Smooth muscle cell (in vitro differentiated cells): ENCODE measurements around the gene CFAP73. TPM values are rescaled to one million over a fixed set of nuclear protein-coding genes. Genes with fewer than 3 reads are reported as not detected.

Experiments used
- DNase-seq: peaks from one replicate; lab custom pipeline; 2025; ENCODE audit not compliant: unreplicated experiment; lab: John Stamatoyannopoulos, UW
- H2AFZ ChIP-seq: fragments of 200-600 bp; sonication (generic); 2 replicates; pipeline ENCODE4 v1.6.0; 2016; ENCODE audit warnings: antibody characterized with exemption, low read depth, mild to moderate bottlenecking
- H3F3A ChIP-seq: fragments of 200-600 bp; sonication (generic); 2 replicates; pipeline ENCODE4 v1.6.0; 2017; ENCODE audit warnings: antibody characterized with exemption, low read depth
- H3K27ac ChIP-seq: fragments of 200-600 bp; sonication (generic); 2 replicates; pipeline ENCODE4 v1.5.1; 2016; ENCODE audit warnings: low read depth, mild to moderate bottlenecking
- H3K27me3 ChIP-seq: fragments of 200-600 bp; sonication (generic); 2 replicates; pipeline ENCODE4 v1.6.1; 2016; ENCODE audit warnings: low read depth, mild to moderate bottlenecking
- H3K36me3 ChIP-seq: fragments of 200-600 bp; sonication (generic); 2 replicates; pipeline ENCODE4 v1.5.1; 2016; ENCODE audit warnings: low read depth
- H3K4me1 ChIP-seq: fragments of 200-600 bp; sonication (generic); 2 replicates; pipeline ENCODE4 v1.5.1; 2016; ENCODE audit warnings: low read depth
- H3K4me2 ChIP-seq: fragments of 200-600 bp; sonication (generic); 2 replicates; pipeline ENCODE4 v1.6.0; 2016; ENCODE audit warnings: mild to moderate bottlenecking
- H3K4me3 ChIP-seq: fragments of 200-600 bp; sonication (generic); 2 replicates; pipeline ENCODE4 v1.5.1; 2016; ENCODE audit warnings: mild to moderate bottlenecking
- H3K79me2 ChIP-seq: fragments of 200-600 bp; sonication (generic); 2 replicates; pipeline ENCODE4 v1.6.0; 2016; ENCODE audit warnings: low read depth, mild to moderate bottlenecking
- H3K9ac ChIP-seq: fragments of 200-600 bp; sonication (generic); 2 replicates; pipeline ENCODE4 v1.6.0; 2016; ENCODE audit warnings: low read depth
- H3K9me3 ChIP-seq: fragments of 200-600 bp; sonication (generic); replicated peaks from 2 replicates; pipeline ENCODE4 v1.5.1; 2016; ENCODE audit warnings: low read depth
- H4K20me1 ChIP-seq: fragments of 200-600 bp; sonication (generic); 2 replicates; pipeline ENCODE4 v1.6.0; 2016; ENCODE audit warnings: low read depth
- WGBS: methylation state at CpG from one replicate; pipeline ENCODE4 v1.1.7; 2016; ENCODE audit warnings: low lambda C conversion rate; 5-methylcytosine and 5-hydroxymethylcytosine counted together
- polyA plus RNA-seq: library from polyadenylated mRNA; unstranded; fragments of >200 nt; fragmentation: Nextera tagmentation; extraction: Ambion mirVana; gene quantifications from 2 replicates; pipeline ENCODE4 v1.2.1, GENCODE V29; 2016
- total RNA-seq: library from RNA; depleted of rRNA; stranded (reverse); fragments of >200 nt; gene quantifications from 2 replicates; pipeline ENCODE4 v1.2.3, GENCODE V29; 2014
- TF ChIP-seq, protein P1 (sequence below): fragments of 200-600 bp; sonication (generic); IDR thresholded peaks from 2 replicates; pipeline ENCODE4 v1.5.1; 2017; ENCODE audit warnings: borderline replicate concordance, mild to moderate bottlenecking, antibody characterized with exemption; ENCODE audit not compliant: insufficient read depth, poor library complexity, severe bottlenecking

The CFAP73 gene
- total and polyA plus RNA-seq, 2 experiments from 2014 or later: not detected

DNA sequence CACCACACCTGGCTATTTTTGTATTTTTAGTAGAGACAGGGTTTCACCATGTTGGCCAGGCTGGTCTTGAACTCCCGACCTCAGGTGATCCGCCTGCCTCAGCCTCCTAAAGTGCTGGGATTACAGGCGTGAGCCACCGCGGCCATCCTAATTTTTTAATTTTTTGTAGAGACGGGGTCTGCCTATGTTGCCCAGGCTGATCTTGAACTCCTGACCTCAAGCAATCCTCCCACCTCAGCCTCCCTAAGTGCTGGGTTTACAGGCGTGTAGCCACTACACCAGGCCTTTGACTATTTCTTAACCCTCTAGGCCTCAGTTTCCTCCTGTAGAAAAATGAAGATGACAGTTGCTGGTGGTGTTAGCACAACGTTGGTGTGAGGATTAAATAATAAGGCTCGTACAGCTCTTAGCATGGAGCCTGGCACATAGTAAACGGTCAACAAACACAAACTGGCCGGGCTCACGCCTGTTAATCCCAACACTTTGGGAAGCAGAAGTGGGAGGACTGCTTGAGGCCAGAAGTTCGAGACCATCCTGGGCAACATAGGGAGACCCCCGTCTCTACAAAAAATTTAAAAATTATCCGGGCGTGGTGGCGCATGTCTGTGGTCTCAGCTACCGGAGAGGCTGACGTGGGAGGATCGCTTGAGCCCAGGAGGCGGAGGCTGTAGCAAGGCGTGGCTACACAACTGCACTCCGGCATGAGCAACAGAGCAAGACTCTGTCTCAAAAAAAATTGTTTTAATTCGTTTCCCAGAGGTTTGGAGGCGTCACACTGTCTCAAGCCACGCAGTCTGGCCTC, 34.8 kb downstream of the CFAP73 start:
- peaks cover 8% of the 10 kb centered on the region for H4K20me1 ChIP-seq
- no peaks in the 10 kb centered on the region for H3K9me3 ChIP-seq
- peaks cover 5% of the 10 kb centered on the region for H3F3A ChIP-seq
- peaks cover 34% of the 10 kb centered on the region for H3K79me2 ChIP-seq
- H3K4me3 ChIP-seq: peak overlapping the region; percentile 81
- peak overlapping the region; percentile 93 for H2AFZ ChIP-seq
- TF ChIP-seq, protein P1, sequence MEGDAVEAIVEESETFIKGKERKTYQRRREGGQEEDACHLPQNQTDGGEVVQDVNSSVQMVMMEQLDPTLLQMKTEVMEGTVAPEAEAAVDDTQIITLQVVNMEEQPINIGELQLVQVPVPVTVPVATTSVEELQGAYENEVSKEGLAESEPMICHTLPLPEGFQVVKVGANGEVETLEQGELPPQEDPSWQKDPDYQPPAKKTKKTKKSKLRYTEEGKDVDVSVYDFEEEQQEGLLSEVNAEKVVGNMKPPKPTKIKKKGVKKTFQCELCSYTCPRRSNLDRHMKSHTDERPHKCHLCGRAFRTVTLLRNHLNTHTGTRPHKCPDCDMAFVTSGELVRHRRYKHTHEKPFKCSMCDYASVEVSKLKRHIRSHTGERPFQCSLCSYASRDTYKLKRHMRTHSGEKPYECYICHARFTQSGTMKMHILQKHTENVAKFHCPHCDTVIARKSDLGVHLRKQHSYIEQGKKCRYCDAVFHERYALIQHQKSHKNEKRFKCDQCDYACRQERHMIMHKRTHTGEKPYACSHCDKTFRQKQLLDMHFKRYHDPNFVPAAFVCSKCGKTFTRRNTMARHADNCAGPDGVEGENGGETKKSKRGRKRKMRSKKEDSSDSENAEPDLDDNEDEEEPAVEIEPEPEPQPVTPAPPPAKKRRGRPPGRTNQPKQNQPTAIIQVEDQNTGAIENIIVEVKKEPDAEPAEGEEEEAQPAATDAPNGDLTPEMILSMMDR: no peak
- H3K4me1 ChIP-seq: peaks cover 9% of the 10 kb centered on the region
- no peak for DNase-seq
- peak overlapping the region; percentile 92 for H3K27ac ChIP-seq
- no peaks in the 10 kb centered on the region for H3K36me3 ChIP-seq
- H3K9ac ChIP-seq: peak overlapping the region; percentile 58
- WGBS: 35% methylated on average over 26 of the region's 26 CpGs
- peak overlapping the region; percentile 89 for H3K4me2 ChIP-seq
- H3K27me3 ChIP-seq: no peaks in the 10 kb centered on the region

DNA sequence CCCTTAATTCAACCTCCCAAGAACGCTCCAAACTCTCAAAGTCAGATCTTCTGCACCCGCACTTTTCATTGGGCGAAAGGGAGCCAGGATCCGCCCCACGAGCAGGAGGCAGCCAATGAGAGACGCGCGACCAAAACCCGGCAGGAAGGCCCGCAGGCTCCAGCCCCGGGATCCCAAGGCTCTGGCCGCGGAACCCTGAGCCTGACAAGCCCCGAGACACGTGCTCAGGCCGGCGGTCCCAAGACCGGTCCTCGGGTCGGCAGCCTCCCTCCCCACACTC, 35.3 kb downstream of the CFAP73 start:
- Histone ChIP-seq H3K4me3 (peak overlapping the region; percentile 81), H4K20me1 (peaks cover 8% of the 10 kb centered on the region), H3K9me3 (no peaks in the 10 kb centered on the region), H3K27ac (peak overlapping the region; percentile 92), H3K27me3 (no peaks in the 10 kb centered on the region), H3K4me1 (peaks cover 9% of the 10 kb centered on the region), H3K36me3 (no peaks in the 10 kb centered on the region), H3K9ac (peak overlapping the region; percentile 95), H3F3A (peaks cover 5% of the 10 kb centered on the region), H3K79me2 (peaks cover 34% of the 10 kb centered on the region), H3K4me2 (peak overlapping the region; percentile 89), H2AFZ (peak overlapping the region; percentile 93)
- TF ChIP-seq, protein P1: no peak
- DNase-seq: peak; percentile 82
- under 1% methylated on average over 20 of the region's 20 CpGs for WGBS

DNA sequence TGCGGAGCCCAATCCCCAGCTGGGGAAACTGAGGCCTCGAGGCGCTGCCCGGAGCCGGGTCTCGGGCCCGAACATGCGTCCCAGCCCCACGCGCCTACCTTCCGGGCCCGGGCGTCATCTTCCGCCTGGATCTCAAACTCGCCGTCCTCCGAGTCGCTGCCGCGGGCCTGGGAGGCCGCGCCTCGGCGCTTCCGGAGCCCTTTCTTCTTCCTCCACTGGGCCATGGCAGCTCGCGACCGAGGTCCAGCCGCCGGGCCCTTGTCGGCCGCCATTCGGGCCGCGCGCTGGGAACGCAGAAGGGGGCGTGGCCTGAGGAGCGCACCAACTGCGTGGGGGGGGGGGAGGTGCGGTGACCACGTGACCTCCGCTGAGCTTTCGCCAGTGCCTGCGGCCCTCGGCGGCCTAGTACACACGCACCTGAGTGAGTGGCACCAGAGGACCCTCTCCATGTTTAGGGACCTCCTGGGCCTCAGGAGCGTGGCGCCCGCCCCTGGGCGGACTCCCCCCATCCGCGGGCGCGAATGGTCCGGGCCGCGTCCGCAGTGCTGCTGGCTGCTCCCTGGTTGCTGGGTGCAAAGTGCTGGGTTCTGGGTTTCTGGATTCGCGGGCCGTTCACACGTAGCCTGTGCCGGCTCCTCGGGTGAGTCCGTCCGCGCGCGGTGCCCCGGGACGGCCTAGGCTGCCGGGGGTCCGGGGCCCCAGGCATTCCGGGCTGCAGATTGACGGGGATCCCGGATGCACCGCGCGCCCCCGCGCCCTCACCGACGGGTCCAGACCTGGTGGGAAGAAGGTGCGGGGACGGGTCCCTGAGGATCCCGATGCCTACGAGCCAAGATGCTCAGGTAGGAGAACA, 35.9 kb downstream of the CFAP73 start, which contains the start of the genes DDX54 and RITA1:
TSS of gene DDX54 (minus strand) at position 299 of the 853 bp plus-strand sequence. CDS start at position 272, 27 bp downstream.
TSS of gene RITA1 (plus strand) at position 542 of the 853 bp plus-strand sequence. CDS start 1,026 bp downstream, outside the sequence.
- peaks cover 8% of the 10 kb centered on the region for H4K20me1 ChIP-seq
- H3K79me2 ChIP-seq: peaks cover 34% of the 10 kb centered on the region
- DNase-seq: peak; percentile 82
- peak within 1 kb of the TSS; percentile 81 for H3K4me3 ChIP-seq
- peaks cover 9% of the 10 kb centered on the region for H3K4me1 ChIP-seq
- peak within 1 kb of the TSS; percentile 92 for H3K27ac ChIP-seq
- peak within 1 kb of the TSS; percentile 95 for H3K9ac ChIP-seq
- TF ChIP-seq, protein P1: no peak
- peak within 1 kb of the TSS; percentile 93 for H2AFZ ChIP-seq
- H3K9me3 ChIP-seq: no peaks in the 10 kb centered on the region
- no peaks in the 10 kb centered on the region for H3K27me3 ChIP-seq
- 1% methylated on average over 85 of the region's 89 CpGs for WGBS
- H3F3A ChIP-seq: peaks cover 5% of the 10 kb centered on the region
- H3K36me3 ChIP-seq: no peaks in the 10 kb centered on the region
- peak within 1 kb of the TSS; percentile 89 for H3K4me2 ChIP-seq
